Mucosa of descending colon (tissue), 3 donors: ENCODE data around the gene CPLX3. TPM values are rescaled to one million over a fixed set of nuclear protein-coding genes. Genes with fewer than 3 reads are reported as not detected.

Experiments used
- ATAC-seq: fragments of 200-7000 bp; cut with Tn5 transposase; one replicate; pipeline ENCODE4 v1.9.1; 2020; ENCODE audit warnings: mild to moderate bottlenecking, moderate library complexity
- DNase-seq, 3 donors: peaks; one replicate each; pipeline ENCODE4 v3.0.0-alpha.2; 2020
- H3K36me3 ChIP-seq: fragments of 200-600 bp; one replicate; pipeline ENCODE4 v1.8.0; 2021; ENCODE audit warnings: low read depth, mild to moderate bottlenecking
- H3K4me1 ChIP-seq: fragments of 200-600 bp; one replicate; pipeline ENCODE4 v1.8.0; 2021; ENCODE audit warnings: low read depth, mild to moderate bottlenecking
- H3K4me3 ChIP-seq: fragments of 200-600 bp; one replicate; pipeline ENCODE4 v1.8.0; 2021; ENCODE audit warnings: mild to moderate bottlenecking
- H3K9me3 ChIP-seq: fragments of 200-600 bp; one replicate; pipeline ENCODE4 v1.8.0; 2021; ENCODE audit warnings: mild to moderate bottlenecking
- intact Hi-C, 2 donors: fragments of 100-400 bp; cut with DNase I in 1 of 2; cut with micrococcal nuclease in 1 of 2; formaldehyde crosslinking; loops; one replicate each; pipeline versions ENCODE4 v1.11.0 to v1.11.1; 2022; cut with DNase I, micrococcal nuclease
- long read RNA-seq, 2 donors: library from polyadenylated mRNA; unstranded; transcript quantifications; one replicate each; pipeline ENCODE4 v2.0.0, GENCODE V29; 2019 to 2021
- total RNA-seq, 3 donors: library from RNA; stranded (reverse); fragmentation: NEBNext Ultra II Directional in 2 of 3; extraction: Animal tissue kit (Norgen Biotek cat#: 25700) in 2 of 3; gene quantifications; one replicate each; pipeline versions ENCODE4 v1.2.1 to v1.2.4, GENCODE V29; 2021 to 2023
- TF ChIP-seq, protein P1 (sequence below): fragments of 200-600 bp; IDR thresholded peaks from one replicate; pipeline ENCODE4 v1.8.0; 2022; ENCODE audit warnings: antibody characterized with exemption, mild to moderate bottlenecking
- donor health status: DM: no; HTN: no; CAD: no; lungs with moderate emphysema.
- donor health status: DM: no; HTN: no; CAD: no.
- donor health status: DM: no; HTN: yes; CAD: no.

CPLX3 gene, protein sequence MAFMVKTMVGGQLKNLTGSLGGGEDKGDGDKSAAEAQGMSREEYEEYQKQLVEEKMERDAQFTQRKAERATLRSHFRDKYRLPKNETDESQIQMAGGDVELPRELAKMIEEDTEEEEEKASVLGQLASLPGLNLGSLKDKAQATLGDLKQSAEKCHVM
- total RNA-seq = under 1 TPM in 2 of 3 donors, not detected in 1; 0.16 to 0.19 TPM
- long read RNA-seq, donor 1 = 0 reads
- long read RNA-seq, donor 2 = 0 reads

DNA sequence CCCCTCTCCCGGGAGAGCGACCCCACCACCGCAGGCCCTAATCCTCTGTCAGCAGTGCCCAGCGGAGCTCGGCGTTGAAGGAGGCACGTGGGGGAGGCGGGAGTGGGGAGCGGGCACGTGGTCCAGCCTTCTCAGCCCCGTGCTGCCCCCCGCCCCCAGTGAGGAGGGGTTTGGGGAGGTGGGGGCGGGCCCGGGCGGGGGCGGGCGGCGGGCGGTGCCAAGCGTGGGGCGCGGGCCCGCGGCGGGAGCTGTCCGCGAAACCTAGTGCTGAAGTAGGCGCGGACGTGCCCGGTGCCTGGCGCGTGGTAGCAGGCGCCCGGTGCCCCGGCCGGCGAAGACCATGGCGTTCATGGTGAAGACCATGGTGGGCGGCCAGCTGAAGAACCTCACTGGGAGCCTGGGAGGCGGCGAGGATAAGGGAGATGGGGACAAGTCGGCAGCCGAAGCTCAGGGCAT is at the start of gene CPLX3:
CPLX3 (plus strand) TSS at position 264 of the 456 bp plus-strand sequence; CDS start at position 341, 77 bp downstream.
- H3K4me1 ChIP-seq = no peaks in the 10 kb centered on the region
- peak in 2 of 3 donors; percentile 66 to 67 for DNase-seq
- H3K4me3 ChIP-seq = no peak within 1 kb of the TSS
- H3K36me3 ChIP-seq = no peaks in the 10 kb centered on the region
- H3K9me3 ChIP-seq = no peaks in the 10 kb centered on the region
- intact Hi-C loops = no loop called here
- TF ChIP-seq, protein P1, sequence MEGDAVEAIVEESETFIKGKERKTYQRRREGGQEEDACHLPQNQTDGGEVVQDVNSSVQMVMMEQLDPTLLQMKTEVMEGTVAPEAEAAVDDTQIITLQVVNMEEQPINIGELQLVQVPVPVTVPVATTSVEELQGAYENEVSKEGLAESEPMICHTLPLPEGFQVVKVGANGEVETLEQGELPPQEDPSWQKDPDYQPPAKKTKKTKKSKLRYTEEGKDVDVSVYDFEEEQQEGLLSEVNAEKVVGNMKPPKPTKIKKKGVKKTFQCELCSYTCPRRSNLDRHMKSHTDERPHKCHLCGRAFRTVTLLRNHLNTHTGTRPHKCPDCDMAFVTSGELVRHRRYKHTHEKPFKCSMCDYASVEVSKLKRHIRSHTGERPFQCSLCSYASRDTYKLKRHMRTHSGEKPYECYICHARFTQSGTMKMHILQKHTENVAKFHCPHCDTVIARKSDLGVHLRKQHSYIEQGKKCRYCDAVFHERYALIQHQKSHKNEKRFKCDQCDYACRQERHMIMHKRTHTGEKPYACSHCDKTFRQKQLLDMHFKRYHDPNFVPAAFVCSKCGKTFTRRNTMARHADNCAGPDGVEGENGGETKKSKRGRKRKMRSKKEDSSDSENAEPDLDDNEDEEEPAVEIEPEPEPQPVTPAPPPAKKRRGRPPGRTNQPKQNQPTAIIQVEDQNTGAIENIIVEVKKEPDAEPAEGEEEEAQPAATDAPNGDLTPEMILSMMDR = no peak
- ATAC-seq = peak; percentile 78

DNA sequence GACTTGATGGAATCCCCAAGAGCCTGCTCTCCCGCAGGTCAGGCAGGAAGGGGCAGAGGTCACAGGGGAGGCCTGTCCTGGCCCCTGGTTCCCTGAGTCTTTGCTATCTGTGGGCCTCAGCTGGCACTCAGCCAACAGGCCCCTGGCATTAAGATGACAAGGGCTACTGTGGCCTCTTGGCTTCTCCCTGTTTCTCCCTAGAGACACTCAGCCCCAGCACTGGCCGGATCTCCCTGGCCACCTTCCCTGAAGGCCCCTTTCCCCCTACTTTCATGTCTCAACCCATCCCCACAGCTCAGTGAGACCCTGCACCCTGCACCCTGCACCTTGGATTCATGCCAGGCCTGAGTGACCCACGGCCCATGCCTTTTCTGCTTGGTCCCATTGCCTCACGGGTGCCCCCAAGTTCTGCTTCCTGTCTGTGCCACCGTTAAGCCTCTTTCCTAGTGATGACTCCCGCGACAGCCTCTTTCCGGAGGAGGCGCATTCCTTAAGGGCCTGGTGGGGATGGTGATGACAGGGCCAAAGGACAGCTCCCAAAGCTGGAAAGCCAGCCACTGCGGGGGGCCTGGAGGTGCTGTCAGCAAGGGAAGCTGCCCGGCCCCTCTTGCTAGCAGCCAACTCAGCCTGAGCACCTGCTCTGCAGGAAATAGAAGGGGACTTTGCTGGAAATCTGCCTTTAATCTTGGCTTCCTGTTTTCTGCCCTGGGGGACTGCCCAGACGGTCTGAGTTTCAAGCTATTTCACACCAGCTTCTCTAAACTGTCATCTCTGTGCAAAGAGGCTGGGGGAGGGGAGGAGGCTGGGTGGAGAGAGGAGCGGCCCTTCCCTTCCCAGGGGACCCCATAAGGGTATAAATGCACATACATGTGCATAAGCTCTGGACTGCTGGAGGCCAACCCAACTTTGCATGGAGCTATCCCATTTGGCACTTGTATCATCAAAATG is 49.3 kb upstream of the CPLX3 start:
- DNase-seq (peak in 2 of 3 donors; percentile 54 to 74), ATAC-seq (peak; percentile 21)
- Histone ChIP-seq H3K9me3 (no peaks in the 10 kb centered on the region), H3K4me1 (peaks cover 53% of the 10 kb centered on the region), H3K4me3 (no peak overlapping the region), H3K36me3 (no peaks in the 10 kb centered on the region)
- TF ChIP-seq, protein P1 = no peak
- intact Hi-C loops = loop anchor here in 1 of 2 donors (5.0 kb wide), 1 partner anchor 170 kb away; no protein-coding TSS in a partner anchor

DNA sequence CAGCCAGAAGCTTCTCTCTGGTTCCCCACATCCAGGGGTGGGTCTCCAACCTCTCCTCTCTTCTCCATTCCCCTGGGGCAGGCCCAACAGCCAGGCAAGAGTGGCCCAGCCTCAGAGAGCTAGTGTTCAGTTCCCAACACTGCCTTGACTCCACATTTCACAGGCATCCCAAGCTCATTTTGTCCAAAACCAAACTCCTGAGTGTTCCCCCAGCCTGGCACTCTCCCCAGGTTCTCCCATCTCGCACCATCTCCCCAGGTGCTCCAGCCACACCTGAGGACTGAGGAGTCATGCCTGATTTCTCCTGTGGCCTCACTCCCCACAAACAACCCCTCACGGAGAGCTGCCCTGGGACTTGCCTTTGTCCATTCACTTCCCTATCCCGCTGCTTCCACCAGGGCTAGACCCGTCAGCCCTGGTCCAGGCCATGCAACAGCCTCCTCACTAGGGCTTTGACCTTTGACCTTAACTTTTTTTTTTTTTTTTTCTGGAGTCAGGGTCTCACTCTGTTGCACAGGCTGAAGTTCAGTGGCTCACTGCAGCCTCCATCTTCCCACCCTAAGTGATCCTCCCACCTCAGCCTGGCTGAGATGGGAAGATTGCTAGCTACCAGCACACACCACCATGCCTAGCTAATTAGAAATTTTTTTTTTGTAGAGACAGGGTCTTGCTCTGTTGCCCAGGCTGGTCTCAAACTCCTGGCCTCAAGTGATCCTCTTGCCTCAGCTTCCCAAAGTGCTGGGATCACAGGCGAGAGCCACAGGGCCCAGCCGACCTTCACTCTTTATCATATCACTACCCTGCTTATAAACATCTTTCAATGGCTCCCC is 48.4 kb upstream of the CPLX3 start:
- no peak overlapping the region for H3K4me3 ChIP-seq
- peak in 1 of 3 donors; percentile 56 for DNase-seq
- ATAC-seq = no peak
- intact Hi-C loops = loop anchor here in 1 of 2 donors (5.0 kb wide), 1 partner anchor 169 kb away; no protein-coding TSS in a partner anchor
- TF ChIP-seq, protein P1 = no peak
- no peaks in the 10 kb centered on the region for H3K36me3 ChIP-seq
- no peaks in the 10 kb centered on the region for H3K9me3 ChIP-seq
- H3K4me1 ChIP-seq = peaks cover 52% of the 10 kb centered on the region

DNA sequence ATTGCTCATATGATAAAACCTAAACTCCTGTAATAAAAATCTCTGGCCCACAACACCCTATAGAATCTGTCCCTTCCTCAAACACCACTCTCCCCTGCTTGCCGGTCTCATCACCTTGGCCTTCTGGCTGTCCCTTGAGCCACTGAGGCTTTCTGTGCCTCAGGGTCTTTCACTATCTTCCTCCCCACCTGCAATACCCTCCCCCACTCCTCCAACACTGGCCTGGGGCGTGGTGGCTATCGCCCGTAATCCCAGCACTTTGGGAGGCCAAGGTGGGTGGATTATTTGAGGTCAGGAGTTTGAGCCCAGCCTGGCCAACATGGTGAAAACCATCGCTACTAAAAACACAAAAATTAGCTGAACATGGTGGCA is 47.8 kb upstream of the CPLX3 start:
- Histone ChIP-seq H3K36me3 (no peaks in the 10 kb centered on the region), H3K4me1 (peaks cover 47% of the 10 kb centered on the region), H3K4me3 (no peak overlapping the region), H3K9me3 (no peaks in the 10 kb centered on the region)
- DNase-seq (no peak), ATAC-seq (no peak)
- intact Hi-C loops = loop anchor here in 1 of 2 donors (5.0 kb wide), 1 partner anchor 169 kb away; no protein-coding TSS in a partner anchor
- TF ChIP-seq, protein P1 = no peak

DNA sequence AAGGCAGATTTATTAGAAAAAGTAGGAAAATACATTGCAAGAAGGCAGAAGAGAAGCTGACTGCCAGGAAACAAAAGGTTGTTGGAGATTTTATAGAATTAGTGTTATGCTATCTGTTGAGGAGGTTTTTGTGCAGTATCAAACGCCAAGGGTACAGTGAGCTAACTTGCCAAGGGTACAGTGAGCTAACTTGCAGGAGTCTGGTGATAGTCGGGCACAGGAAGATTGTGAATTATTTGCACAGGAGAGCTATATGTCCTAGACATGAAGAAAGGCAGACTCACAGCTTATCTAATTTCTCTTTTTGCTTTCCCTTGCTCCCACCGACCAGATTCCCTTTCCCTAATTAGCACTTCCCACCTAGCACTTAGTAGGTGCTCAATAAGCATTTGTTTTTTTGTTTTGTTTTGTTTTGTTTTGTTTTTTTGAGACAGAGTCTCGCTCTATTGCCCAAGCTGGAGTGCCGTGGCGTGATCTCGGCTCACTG is 47.2 kb upstream of the CPLX3 start:
- Histone ChIP-seq H3K4me3 (no peak overlapping the region), H3K36me3 (no peaks in the 10 kb centered on the region), H3K4me1 (peaks cover 52% of the 10 kb centered on the region), H3K9me3 (no peaks in the 10 kb centered on the region)
- TF ChIP-seq, protein P1 = no peak
- DNase-seq (peak in 1 of 3 donors; percentile 5), ATAC-seq (no peak)
- intact Hi-C loops = loop anchor here in 1 of 2 donors (5.0 kb wide), 1 partner anchor 168 kb away; no protein-coding TSS in a partner anchor
